C4-2B (cell line): ENCODE measurements around the gene FHOD3.

Source experiments
- CTCF ChIP-seq: fragments of 450-650 bp; conservative IDR thresholded peaks from 2 replicates; pipeline ENCODE4 v1.5.1; 2017; ENCODE audit warnings: mild to moderate bottlenecking
- ZFX ChIP-seq: fragments of 450-650 bp; IDR thresholded peaks from 2 replicates; pipeline ENCODE4 v1.6.1; 2017

GRCh38 chr18:36702401-36703013 lies 405.0 kb downstream of the FHOD3 start:
- no peak for TF ChIP-seq CTCF
- no peak for TF ChIP-seq ZFX
